SU-DHL-6 (cell line): ENCODE results near the gene ACVR1C.

Experiments used
- H2AFZ ChIP-seq: fragments of 200-600 bp; sonication (generic); 2 replicates; pipeline ENCODE4 v1.6.1; 2014; ENCODE audit warnings: low read depth, mild to moderate bottlenecking, moderate library complexity, mixed read lengths, antibody characterized with exemption, low read length; ENCODE audit not compliant: severe bottlenecking
- H3F3A ChIP-seq: fragments of 200-600 bp; shearing (Covaris generic); 2 replicates; pipeline ENCODE4 v1.6.0; 2016; ENCODE audit warnings: antibody characterized with exemption, mild to moderate bottlenecking; ENCODE audit not compliant: insufficient read depth
- H3K27ac ChIP-seq: fragments of 200-600 bp; sonication (generic); 2 replicates; pipeline ENCODE4 v1.5.1; 2016; ENCODE audit warnings: low read depth, mild to moderate bottlenecking, low read length, moderate library complexity, mixed read lengths
- H3K27me3 ChIP-seq: fragments of 200-600 bp; sonication (generic), shearing (Covaris generic); 2 replicates; pipeline ENCODE4 v1.6.0; 2014; ENCODE audit warnings: mild to moderate bottlenecking, low read length
- H3K36me3 ChIP-seq: fragments of 200-600 bp; sonication (generic); 2 replicates; pipeline ENCODE4 v1.6.1; 2014; ENCODE audit warnings: mild to moderate bottlenecking, low read length, mixed read lengths
- H3K4me2 ChIP-seq: fragments of 300-600, 200-600 bp; shearing (Covaris generic), sonication (generic); 2 replicates; pipeline ENCODE4 v1.6.0; 2014; ENCODE audit warnings: low read length, low read depth, mild to moderate bottlenecking; ENCODE audit not compliant: poor library complexity, severe bottlenecking
- H3K4me3 ChIP-seq: fragments of 200-600 bp; sonication (generic); 2 replicates; pipeline ENCODE4 v1.5.1; 2014; ENCODE audit warnings: antibody characterized with exemption, low read length, mild to moderate bottlenecking, mixed read lengths; ENCODE audit not compliant: insufficient read depth, poor library complexity, severe bottlenecking
- H3K79me2 ChIP-seq: fragments of 200-600 bp; sonication (generic); 2 replicates; pipeline ENCODE4 v1.6.1; 2014; ENCODE audit warnings: mild to moderate bottlenecking, low read length, moderate library complexity; ENCODE audit not compliant: insufficient read depth
- H3K9ac ChIP-seq: fragments of 200-600 bp; sonication (generic); 2 replicates; pipeline ENCODE4 v1.7.0; 2014; ENCODE audit warnings: mild to moderate bottlenecking, low read length
- H3K9me2 ChIP-seq: fragments of 200-600 bp; sonication (generic); replicated peaks from 2 replicates; pipeline ENCODE4 v1.6.1; 2014; ENCODE audit warnings: low read length; ENCODE audit not compliant: insufficient read depth
- H3K9me3 ChIP-seq: fragments of 200-600 bp; sonication (generic); 2 replicates; pipeline ENCODE4 v1.6.1; 2014; ENCODE audit warnings: low read length, mixed read lengths; ENCODE audit not compliant: insufficient read depth
- H4K20me1 ChIP-seq: fragments of 200-600 bp; sonication (generic); 2 replicates; pipeline ENCODE4 v1.6.1; 2014; ENCODE audit warnings: low read depth, mild to moderate bottlenecking, antibody characterized with exemption, low read length, moderate library complexity, mixed read lengths
- EZH2phosphoT487 ChIP-seq: fragments of 200-600 bp; sonication (generic), shearing (Covaris generic); conservative IDR thresholded peaks from 2 replicates; pipeline ENCODE4 v1.6.1; 2018; ENCODE audit warnings: mild to moderate bottlenecking, antibody characterized with exemption, low read length, moderate library complexity, mixed read lengths
- TF ChIP-seq, protein P1 (sequence below): fragments of 200-600 bp; sonication (generic); IDR thresholded peaks from one replicate; pipeline ENCODE4 v1.5.1; 2017; ENCODE audit warnings: antibody characterized with exemption, mild to moderate bottlenecking, low read length, moderate library complexity; ENCODE audit not compliant: insufficient read depth, poor library complexity, severe bottlenecking

The ACVR1C gene

DNA sequence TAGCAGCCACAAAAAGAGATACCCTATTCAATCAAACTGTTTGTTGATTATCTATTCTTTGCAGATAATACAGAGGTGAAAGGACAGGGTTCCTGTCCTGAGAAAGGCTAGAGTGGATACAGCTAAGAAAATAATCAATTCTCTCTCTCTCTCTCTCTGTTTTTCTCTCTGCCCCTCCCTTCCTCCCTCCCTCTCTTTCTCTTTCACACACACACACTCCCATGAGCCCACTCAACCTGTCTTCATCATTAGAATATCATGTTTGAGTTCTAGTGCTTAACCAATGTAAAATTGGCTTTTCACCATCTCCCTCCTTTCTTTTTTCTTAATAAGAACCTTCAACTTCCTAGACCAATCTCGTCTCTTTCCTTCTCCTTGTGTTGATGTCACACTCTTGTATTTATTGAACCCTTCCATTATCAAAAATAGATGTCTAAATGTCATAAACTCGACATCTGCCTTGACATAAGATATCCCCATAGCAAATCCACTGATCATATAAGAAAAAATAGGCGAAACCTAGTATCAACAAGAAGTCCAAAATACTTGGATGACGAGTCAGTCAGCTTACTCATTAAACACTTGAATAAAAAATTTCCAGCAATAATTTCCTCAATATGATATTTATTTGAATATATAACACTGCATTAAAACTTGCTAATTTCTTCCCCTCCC is 141.9 kb downstream of the ACVR1C start:
- Histone ChIP-seq H3K4me3 (no peak overlapping the region), H3K9me3 (no peaks in the 10 kb centered on the region), H2AFZ (no peak overlapping the region), H3K4me2 (no peak overlapping the region), H3K27ac (no peak overlapping the region), H3F3A (no peaks in the 10 kb centered on the region), H3K79me2 (no peaks in the 10 kb centered on the region), H4K20me1 (no peaks in the 10 kb centered on the region), H3K9me2 (no peaks in the 10 kb centered on the region), H3K27me3 (0 out of 2 replicates have a peak, but pooled peaks cover 4% of the 10 kb centered on the region), H3K9ac (no peak overlapping the region), H3K36me3 (no peaks in the 10 kb centered on the region)
- TF ChIP-seq, protein P1, sequence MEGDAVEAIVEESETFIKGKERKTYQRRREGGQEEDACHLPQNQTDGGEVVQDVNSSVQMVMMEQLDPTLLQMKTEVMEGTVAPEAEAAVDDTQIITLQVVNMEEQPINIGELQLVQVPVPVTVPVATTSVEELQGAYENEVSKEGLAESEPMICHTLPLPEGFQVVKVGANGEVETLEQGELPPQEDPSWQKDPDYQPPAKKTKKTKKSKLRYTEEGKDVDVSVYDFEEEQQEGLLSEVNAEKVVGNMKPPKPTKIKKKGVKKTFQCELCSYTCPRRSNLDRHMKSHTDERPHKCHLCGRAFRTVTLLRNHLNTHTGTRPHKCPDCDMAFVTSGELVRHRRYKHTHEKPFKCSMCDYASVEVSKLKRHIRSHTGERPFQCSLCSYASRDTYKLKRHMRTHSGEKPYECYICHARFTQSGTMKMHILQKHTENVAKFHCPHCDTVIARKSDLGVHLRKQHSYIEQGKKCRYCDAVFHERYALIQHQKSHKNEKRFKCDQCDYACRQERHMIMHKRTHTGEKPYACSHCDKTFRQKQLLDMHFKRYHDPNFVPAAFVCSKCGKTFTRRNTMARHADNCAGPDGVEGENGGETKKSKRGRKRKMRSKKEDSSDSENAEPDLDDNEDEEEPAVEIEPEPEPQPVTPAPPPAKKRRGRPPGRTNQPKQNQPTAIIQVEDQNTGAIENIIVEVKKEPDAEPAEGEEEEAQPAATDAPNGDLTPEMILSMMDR = no peak
- no peak for TF ChIP-seq EZH2phosphoT487

DNA sequence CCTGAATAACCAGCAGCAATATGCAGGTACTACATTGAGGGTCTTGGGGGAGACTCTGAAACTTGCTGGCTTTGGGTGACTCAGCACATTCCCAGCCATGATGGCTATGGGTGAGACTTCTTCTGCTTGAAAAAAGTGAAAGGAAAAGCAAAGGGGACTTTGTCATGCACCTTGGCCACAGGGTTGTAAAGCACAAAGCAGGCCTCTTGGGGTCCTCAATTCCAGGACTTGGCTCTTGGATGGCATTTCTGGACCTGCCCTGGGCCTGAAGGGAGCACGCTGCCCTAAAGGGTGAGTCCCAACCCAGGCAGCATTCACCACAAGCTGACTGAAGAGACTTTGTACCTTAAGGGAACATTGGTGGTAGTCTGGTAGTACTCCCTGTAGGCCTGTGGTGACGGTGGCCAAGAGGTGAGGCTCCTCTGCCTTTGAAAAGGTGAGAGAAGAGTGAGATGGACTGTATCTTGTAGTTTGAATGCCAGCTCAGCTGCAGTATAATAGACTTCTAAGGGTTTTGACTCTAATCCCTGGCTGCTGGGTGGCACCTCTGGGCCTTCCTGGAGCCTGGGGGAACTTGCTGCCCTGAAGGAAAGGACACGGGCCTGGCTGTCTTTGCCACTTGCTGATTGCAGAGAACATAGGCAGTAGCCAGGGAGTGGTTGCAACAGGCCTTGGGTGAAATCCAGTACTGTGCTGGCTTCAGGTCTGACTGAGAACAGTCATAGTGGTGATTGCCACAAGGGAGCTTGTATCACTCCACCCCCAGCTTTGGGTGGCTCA is 148.3 kb downstream of the ACVR1C start:
- Histone ChIP-seq H3K9ac (no peak overlapping the region), H2AFZ (no peak overlapping the region), H3K4me2 (no peak overlapping the region), H3K36me3 (no peaks in the 10 kb centered on the region), H3K9me3 (no peaks in the 10 kb centered on the region), H3K4me3 (no peak overlapping the region), H3K27ac (no peak overlapping the region), H4K20me1 (no peaks in the 10 kb centered on the region), H3K79me2 (no peaks in the 10 kb centered on the region), H3F3A (no peaks in the 10 kb centered on the region), H3K27me3 (no peaks in the 10 kb centered on the region), H3K9me2 (no peaks in the 10 kb centered on the region)
- TF ChIP-seq, protein P1 = no peak
- TF ChIP-seq EZH2phosphoT487 = no peak

DNA sequence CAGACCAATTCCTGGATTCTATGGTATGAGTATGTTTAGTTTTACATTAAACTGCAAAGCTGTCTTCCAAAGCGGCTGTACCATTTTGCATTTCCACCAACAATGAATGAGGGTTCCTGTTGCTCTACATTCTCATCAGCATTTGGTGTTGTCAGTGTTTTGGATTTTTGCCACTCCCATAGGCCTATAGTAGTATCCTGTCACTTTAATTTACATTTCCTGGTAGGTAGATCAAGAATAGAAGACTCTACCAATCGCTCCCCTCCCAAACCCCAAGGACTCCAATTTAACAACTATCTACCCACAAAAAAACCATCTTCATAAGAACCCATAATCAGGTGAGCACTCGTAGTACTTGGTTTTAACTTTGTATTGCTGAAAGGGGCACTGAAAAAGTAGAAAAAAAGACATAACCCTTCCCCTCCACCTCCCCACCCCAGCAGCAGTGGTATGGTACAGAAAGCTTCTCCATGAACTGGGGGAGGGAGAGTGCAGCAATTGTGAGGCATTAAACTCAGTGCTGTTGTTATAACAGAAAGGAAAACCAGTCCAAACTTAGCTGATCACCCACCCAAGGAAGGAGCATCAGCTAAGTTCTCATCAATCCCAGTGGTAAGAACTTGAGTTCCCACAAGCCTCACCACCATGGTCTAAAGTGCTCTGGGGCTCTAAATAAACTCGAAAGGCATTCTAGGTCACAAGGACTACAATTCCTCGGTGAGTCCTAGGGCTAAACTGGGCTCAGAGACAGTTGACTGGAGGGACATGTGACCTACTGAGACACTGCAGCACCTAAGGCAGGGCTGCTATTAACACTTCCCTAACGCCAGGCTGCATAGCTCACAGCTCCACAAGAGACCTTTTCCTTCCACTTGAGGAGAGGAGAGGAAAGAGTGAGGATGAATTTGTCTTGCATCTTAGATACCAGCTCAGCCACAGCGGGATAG is 149.3 kb downstream of the ACVR1C start:
- Histone ChIP-seq H3K9me3 (no peaks in the 10 kb centered on the region), H3K27ac (no peak overlapping the region), H3K36me3 (no peaks in the 10 kb centered on the region), H3K4me3 (no peak overlapping the region), H3K4me2 (no peak overlapping the region), H3K27me3 (no peaks in the 10 kb centered on the region), H4K20me1 (no peaks in the 10 kb centered on the region), H3K79me2 (no peaks in the 10 kb centered on the region), H3K9ac (no peak overlapping the region), H2AFZ (no peak overlapping the region), H3K9me2 (no peaks in the 10 kb centered on the region), H3F3A (no peaks in the 10 kb centered on the region)
- no peak for TF ChIP-seq EZH2phosphoT487
- TF ChIP-seq, protein P1 = no peak
